NCI-H2196 (cell line): ENCODE results near the gene ABHD17C.

Experiments
- DNase-seq: peaks from one replicate; lab custom pipeline; 2025; ENCODE audit not compliant: unreplicated experiment; lab: John Stamatoyannopoulos, UW

The ABHD17C gene

GRCh38 chr15:80727596-80727995 is 32.5 kb downstream of the ABHD17C start:
- no peak for DNase-seq

- no peak for DNase-seq
These were observed 35.3 kb downstream of the ABHD17C start for GRCh38 chr15:80730387-80730786.

DNA sequence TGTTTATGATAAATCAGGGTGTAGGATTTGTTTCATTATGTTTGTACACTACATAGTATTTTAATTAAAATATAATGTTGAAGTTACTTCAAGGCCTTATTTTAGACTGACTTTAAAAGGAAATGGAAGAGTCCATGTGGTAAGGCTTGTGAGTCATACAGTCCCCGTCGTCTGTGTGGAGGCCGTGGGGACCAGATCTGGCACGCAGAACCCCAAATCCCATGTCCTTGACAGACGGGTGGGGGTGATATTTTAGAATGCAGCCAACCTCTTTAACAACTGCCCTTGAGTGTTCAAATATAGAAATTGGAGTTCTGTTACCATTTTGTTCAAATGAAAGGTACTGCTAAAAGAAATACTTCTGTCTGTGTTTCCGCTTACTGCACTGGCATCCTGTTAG is 35.8 kb downstream of the ABHD17C start:
- DNase-seq, result no peak

DNA sequence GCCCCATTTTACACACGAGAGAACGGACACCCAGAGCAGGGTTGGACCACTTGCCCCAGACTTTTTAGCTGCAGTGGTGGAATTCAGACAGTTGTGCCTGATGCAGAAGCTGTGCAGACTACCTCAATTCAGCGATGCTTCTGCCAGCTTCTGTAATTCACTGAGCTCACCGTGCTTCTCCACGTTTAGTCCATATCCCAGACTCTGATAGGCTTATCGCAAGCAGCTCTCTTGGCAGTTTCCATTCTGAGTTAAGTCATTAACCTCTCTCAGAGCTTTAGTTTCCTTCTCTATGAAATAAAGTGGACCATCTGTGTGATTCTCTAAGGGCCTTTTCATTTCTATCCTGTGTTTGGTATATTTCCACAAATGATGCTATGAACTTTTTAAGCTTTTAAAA is 37.1 kb downstream of the ABHD17C start:
- DNase-seq, result no peak

GRCh38 chr15:80732818-80733217 is 37.7 kb downstream of the ABHD17C start:
- no peak for DNase-seq

- no peak for DNase-seq
These were observed 38.4 kb downstream of the ABHD17C start for GRCh38 chr15:80733460-80733859.

- no peak for DNase-seq
These were observed 40.2 kb downstream of the ABHD17C start for GRCh38 chr15:80735344-80735743.

GRCh38 chr15:80736560-80736959 is 41.5 kb downstream of the ABHD17C start:
- no peak for DNase-seq

DNA sequence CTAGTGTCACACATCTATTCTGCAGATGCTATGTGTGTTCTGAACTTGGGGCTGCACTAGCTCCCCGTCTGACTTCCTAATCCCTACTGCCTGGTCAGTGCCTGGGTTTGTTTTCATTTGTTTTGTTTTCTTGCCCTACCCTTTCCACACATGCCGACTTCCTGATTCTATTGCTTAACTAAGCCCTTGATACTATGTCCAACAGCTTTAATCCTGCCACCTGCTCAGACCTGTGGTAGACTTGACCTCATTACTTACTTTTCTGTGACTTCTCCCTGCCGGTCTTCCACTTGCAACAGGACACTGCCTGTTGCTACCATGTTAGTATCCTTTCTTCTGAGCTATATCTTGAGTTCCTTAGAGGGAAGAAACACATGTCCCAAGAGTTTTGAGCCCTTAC is 44.8 kb downstream of the ABHD17C start:
- no peak for DNase-seq

DNA sequence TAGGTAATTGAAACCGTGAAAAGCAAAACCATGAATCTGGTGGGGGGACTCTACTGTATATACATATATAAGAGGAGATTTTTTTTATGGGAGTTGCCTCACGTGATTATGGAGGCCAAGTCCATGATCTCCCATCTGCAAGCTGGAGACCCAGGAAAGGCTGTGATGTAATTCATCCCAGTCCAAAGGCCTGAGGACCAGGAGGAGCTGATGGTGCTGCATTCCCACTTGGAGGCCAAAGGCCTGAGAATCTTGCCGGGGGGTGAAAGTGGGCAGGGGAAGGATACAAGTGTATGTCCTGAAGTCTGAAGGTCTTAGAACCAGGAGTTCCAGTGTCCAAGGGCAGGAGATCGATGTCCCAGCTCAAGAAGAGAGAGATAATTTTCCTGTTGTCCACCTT is 47.0 kb downstream of the ABHD17C start:
- no peak for DNase-seq

GRCh38 chr15:80743189-80743833 is 48.2 kb downstream of the ABHD17C start:
- no peak for DNase-seq

GRCh38 chr15:80744415-80744814 is 49.3 kb downstream of the ABHD17C start:
- no peak for DNase-seq

DNA sequence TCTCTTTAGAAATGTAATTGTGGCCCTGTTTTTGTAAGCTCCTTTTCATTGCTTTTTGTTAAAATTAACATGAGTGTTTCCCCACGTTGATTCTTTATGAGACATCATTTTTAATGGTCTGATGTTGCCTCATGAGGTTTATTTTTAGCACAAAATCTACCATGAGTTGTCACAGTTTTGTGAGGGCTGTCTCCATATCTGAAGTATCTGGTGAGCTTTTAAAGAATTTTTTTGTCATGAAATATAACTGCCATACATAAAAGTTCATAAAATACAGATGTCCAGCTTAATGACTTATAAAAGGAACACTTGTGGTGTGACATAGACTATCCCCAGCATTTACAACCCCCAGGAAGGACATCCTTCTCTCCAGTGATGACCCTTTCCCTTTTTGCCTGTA is 49.7 kb downstream of the ABHD17C start:
- no peak for DNase-seq

DNA sequence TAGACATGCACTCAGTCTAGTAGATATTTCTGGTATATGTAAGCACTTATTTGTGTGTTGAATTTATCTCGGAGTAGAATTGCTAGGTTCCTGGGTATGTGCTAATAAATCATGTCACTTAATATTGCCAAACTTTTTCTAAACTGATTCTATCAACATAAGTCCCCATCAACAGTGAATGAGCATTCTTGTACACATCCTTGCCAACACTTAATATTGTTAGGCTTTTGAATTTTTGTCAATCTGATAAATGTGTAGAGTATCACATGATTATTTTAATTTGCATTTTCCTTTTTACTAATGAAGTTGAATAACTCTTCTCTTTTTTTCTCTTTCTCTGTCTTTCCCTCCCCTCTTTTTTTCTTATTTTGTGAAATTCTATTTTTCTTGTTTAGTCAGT is 50.8 kb downstream of the ABHD17C start:
- DNase-seq, result no peak

DNA sequence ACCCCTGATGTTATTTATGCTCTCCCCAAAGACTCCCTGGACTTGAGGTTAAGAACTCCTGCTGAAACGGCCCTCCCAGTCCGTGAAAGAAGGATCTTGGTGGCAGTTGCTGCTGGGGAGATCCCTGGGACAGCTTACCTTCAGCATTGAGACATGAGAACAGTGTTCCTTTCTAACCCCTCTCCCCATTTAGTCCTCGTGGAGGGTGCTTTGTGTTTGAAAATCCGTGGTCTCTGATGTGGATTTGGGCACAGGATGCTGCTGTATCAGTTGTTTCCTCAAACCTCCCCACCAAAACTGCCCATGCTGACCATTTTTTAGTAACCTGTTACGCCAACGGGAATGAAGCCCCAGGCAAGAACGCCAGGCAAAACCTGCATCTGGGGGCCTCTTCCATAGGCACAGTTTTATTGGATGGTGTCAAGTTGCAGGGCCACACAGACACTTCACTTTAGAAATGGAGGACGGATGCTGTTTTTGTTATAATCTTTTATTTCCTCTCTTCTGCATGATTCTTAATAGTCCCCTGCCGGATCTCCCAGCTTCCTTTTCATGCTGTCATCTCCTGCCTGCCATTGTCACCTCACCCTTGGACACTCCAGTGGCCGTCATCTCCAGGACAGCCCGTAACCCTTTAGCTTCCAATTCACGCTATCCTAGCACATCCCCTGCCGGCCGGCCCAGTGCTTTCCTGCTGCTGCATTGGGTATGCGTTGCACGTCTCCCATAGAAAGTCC is 52.4 kb downstream of the ABHD17C start:
- DNase-seq, result no peak

- no peak for DNase-seq
These were observed 54.5 kb downstream of the ABHD17C start for GRCh38 chr15:80749589-80749988.

GRCh38 chr15:80750575-80750974 is 55.5 kb downstream of the ABHD17C start:
- no peak for DNase-seq

DNA sequence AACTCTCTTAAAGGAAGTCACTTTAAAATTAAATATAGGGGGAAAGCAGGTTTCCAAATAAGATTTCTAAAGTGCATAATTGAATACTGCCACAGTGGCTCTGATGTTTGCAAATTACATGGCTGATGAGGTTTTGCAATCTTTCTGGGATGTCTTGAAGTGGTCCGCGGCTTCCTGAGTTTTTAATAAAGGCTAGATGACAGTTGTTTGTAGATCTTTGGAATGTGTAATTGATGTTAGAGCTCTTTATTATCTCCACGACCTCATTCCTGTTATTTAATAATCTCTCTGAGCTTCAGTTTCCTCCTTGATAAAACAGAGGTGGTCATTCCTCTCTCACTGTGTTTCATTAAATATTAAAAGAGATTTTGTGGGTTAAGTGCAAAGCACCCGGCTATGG is 57.1 kb downstream of the ABHD17C start:
- no peak for DNase-seq

GRCh38 chr15:80753161-80753560 is 58.1 kb downstream of the ABHD17C start:
- no peak for DNase-seq

DNA sequence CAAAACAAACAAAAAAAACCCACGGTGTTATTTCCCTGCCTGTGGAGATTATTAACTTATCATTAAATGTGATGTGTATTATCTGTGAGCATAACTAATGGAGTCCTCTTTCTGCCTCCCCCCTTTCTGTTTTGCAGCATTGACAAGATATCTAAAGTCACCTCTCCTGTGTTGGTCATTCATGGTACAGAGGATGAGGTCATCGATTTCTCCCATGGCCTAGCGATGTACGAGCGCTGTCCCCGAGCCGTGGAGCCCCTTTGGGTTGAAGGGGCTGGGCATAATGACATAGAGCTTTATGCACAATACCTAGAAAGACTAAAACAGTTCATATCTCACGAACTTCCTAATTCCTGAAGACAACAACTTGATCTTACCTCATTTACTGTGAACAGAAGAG is 58.9 kb downstream of the ABHD17C start:
- no peak for DNase-seq

- no peak for DNase-seq
These were observed 60.8 kb downstream of the ABHD17C start for GRCh38 chr15:80755885-80756284.

- DNase-seq, result no peak
These were observed 63.1 kb downstream of the ABHD17C start for GRCh38 chr15:80758130-80758745.
